Heart left ventricle (tissue), 13 donors: ENCODE data around the gene NELFCD.

Experiments used
- CTCF ChIP-seq, 12 donors: fragments of 200-600 bp; sonication (generic) in 4 of 12; IDR thresholded peaks; one replicate each; pipeline versions ENCODE4 v1.5.0 to v1.8.0; 2018 to 2022; ENCODE audit warnings: antibody characterized with exemption in 12 of 12, mild to moderate bottlenecking in 5 of 12
- POLR2A ChIP-seq, 2 donors: fragments of 450-650 bp; IDR thresholded peaks; one replicate each; pipeline ENCODE4 v1.6.1; 2017; ENCODE audit warnings: antibody characterized with exemption in 2 of 2, mild to moderate bottlenecking in 2 of 2, moderate library complexity in 2 of 2
- donor health status: ischemic (EF 13 %, LVEDD 7.1; RV severe dilation, severe dysfunction).
- donor health status: DM: no; HTN: yes; CAD: no.
- donor health status: DM: no; HTN: no; CAD: no.
- donor health status: ischemic (EF 25% LVEDD 6.9; RV normal size, moderate dysfunction).
- donor health status: ischemic (EF 25% LVEDD 5.7; RV mildly dilated, moderate dysfunction).
- donor health status: ischemic (EF 35%, LVEDD 5.7; RV mildly dilated, moderate dysfunction).
- donor health status: nonischemic (EF 11% LVEDD 7.7; RV severe dilation, severe dysfunction).
- donor health status: DM: yes; HTN: yes; CAD: no.
- donor health status: PGD.
- donor health status: ischemic (EF 29% LVEDD 5.4; RV normal size, mild dysfunction).
- donor health status: nonischemic (EF 23%, LVEDD 6.1; RV moderate dilation, normal function).

- TF ChIP-seq CTCF (IDR thresholded peaks at IDR 0.05) (no peak), POLR2A (IDR thresholded peaks at IDR 0.05) (no peak)
Observed at GRCh38 chr20:58942549-58942948, 38.5 kb upstream of the NELFCD start.
